Fibroblast of lung (primary cell): Measurements from ENCODE around the gene TBC1D21.

Experiments
- EZH2 ChIP-seq: IDR thresholded peaks from 2 replicates; pipeline ENCODE4 v1.5.1; 2012; ENCODE audit warnings: low read length, control low read depth, mild to moderate bottlenecking; ENCODE audit errors: missing control alignments
- TF ChIP-seq, protein P1 (sequence below), 2 donors: IDR thresholded peaks in 1 of 2; conservative IDR thresholded peaks in 1 of 2; 1 replicate in 1 of 2; 2 replicates in 1 of 2; pipeline ENCODE4 v1.5.1; 2011 to 2012; ENCODE audit warnings: low read length in 2 of 2, control low read depth in 1 of 2, inconsistent platforms in 1 of 2, low read depth in 1 of 2, mild to moderate bottlenecking in 1 of 2

DNA sequence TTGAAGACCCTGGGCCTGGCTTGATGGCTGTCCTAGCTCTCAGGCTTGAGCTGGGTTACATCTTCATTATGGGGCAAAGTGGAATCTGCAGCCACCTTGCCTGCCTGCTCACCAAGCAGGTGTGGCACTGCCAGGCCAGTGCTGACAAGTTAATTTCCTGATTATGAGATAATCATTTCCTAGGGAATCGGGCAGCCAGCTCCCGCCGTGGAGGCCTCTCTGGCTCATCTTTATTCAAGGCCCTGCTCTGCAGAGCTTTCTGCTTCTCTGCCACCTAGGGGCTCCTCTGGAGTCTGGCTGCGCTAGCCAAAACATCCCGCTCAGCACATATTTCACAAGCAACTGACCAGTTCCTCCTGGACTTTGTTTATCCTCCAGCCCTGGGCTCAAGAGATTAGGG, 62.8 kb downstream of the TBC1D21 start:
- no peak for TF ChIP-seq EZH2
- TF ChIP-seq, protein P1, sequence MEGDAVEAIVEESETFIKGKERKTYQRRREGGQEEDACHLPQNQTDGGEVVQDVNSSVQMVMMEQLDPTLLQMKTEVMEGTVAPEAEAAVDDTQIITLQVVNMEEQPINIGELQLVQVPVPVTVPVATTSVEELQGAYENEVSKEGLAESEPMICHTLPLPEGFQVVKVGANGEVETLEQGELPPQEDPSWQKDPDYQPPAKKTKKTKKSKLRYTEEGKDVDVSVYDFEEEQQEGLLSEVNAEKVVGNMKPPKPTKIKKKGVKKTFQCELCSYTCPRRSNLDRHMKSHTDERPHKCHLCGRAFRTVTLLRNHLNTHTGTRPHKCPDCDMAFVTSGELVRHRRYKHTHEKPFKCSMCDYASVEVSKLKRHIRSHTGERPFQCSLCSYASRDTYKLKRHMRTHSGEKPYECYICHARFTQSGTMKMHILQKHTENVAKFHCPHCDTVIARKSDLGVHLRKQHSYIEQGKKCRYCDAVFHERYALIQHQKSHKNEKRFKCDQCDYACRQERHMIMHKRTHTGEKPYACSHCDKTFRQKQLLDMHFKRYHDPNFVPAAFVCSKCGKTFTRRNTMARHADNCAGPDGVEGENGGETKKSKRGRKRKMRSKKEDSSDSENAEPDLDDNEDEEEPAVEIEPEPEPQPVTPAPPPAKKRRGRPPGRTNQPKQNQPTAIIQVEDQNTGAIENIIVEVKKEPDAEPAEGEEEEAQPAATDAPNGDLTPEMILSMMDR (conservative IDR thresholded peaks at IDR 0.05 in 1 of 2, IDR thresholded peaks at IDR 0.05 in 1 of 2; ENCODE audit: low read depth in 1 of 2, low read length in 2 of 2): peak; percentile 39 to 56
